Measurements from ENCODE around the gene MYO5B. TPM values are rescaled to one million over a fixed set of nuclear protein-coding genes. Genes with fewer than 3 reads are reported as not detected.

MYO5B gene
- total RNA-seq, 2 experiments from 2014 or later, result not detected

- no TSS peak for BruUV-seq (replicated peaks)
- H3K4me2 ChIP-seq (ENCODE audit: low read length), result no peak overlapping the region
- no peaks in the 10 kb centered on the region for H3K79me2 ChIP-seq (ENCODE audit: insufficient read depth, low read depth, low read length)
- H3K9me3 ChIP-seq (ENCODE audit: low read length), result no peaks in the 10 kb centered on the region
- no peaks in the 10 kb centered on the region for H3K9me2 ChIP-seq (ENCODE audit: insufficient read depth, low read length)
- DNase-seq (ENCODE audit: low spot score), result no peak
- no peak overlapping the region for H2AFZ ChIP-seq (ENCODE audit: low read length)
- no peak overlapping the region for H3K27ac ChIP-seq (ENCODE audit: low read depth, low read length, poor library complexity, severe bottlenecking)
- ChIA-PET CTCF (ENCODE audit: unreplicated experiment) (no interaction called here), POLR2A (interaction anchor here (0.5 kb wide), 1 partner anchor 245 kb away, joined by 5 read pairs; no protein-coding TSS in a partner anchor)
- intact Hi-C loops (cut with micrococcal nuclease; ENCODE audit: unreplicated experiment), result no loop called here
- no peaks in the 10 kb centered on the region for H3K36me3 ChIP-seq (ENCODE audit: insufficient read depth, low read length)
- no peak for TF ChIP-seq EZH2phosphoT487 (IDR thresholded peaks at IDR 0.05; ENCODE audit: borderline replicate concordance, low read depth, low read length)
- TF ChIP-seq, protein P1, sequence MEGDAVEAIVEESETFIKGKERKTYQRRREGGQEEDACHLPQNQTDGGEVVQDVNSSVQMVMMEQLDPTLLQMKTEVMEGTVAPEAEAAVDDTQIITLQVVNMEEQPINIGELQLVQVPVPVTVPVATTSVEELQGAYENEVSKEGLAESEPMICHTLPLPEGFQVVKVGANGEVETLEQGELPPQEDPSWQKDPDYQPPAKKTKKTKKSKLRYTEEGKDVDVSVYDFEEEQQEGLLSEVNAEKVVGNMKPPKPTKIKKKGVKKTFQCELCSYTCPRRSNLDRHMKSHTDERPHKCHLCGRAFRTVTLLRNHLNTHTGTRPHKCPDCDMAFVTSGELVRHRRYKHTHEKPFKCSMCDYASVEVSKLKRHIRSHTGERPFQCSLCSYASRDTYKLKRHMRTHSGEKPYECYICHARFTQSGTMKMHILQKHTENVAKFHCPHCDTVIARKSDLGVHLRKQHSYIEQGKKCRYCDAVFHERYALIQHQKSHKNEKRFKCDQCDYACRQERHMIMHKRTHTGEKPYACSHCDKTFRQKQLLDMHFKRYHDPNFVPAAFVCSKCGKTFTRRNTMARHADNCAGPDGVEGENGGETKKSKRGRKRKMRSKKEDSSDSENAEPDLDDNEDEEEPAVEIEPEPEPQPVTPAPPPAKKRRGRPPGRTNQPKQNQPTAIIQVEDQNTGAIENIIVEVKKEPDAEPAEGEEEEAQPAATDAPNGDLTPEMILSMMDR (conservative IDR thresholded peaks at IDR 0.05; ENCODE audit: low read length), result no peak
- H3K4me1 ChIP-seq (ENCODE audit: insufficient read depth, low read length, poor library complexity, severe bottlenecking), result no peaks in the 10 kb centered on the region
- no peak overlapping the region for H3K4me3 ChIP-seq (ENCODE audit: low read depth, low read length, poor library complexity, severe bottlenecking)
- no peaks in the 10 kb centered on the region for H4K20me1 ChIP-seq (ENCODE audit: insufficient read depth, low read length)
Measured at GRCh38 chr18:49899657-49900330, 295.2 kb downstream of the MYO5B start.

DNA sequence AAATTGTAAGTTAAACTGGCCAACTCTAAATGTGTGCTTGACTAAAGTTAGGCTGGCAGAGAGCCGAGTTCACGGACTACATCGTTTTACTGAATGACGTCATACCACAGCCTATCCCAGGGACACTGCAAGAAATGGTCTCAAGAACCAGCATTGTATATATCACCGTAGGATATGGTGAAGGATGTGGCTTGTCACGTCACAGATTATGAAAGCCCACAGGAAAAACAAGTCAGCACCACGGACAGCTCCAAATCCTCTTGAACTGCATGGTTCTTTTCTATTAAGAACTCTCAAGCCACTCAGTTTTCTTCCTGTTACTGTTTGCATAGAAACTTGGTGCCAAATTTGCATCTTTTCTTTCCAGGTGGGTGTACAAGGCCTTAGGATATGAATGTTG lies 296.5 kb downstream of the MYO5B start:
- H2AFZ ChIP-seq (ENCODE audit: low read length), result no peak overlapping the region
- no peak overlapping the region for H3K27ac ChIP-seq (ENCODE audit: low read depth, low read length, poor library complexity, severe bottlenecking)
- H3K36me3 ChIP-seq (ENCODE audit: insufficient read depth, low read length), result no peaks in the 10 kb centered on the region
- H3K4me2 ChIP-seq (ENCODE audit: low read length), result no peak overlapping the region
- H3K9me3 ChIP-seq (ENCODE audit: low read length), result no peaks in the 10 kb centered on the region
- BruUV-seq (replicated peaks), result no TSS peak
- H4K20me1 ChIP-seq (ENCODE audit: insufficient read depth, low read length), result no peaks in the 10 kb centered on the region
- no peaks in the 10 kb centered on the region for H3K9me2 ChIP-seq (ENCODE audit: insufficient read depth, low read length)
- TF ChIP-seq EZH2phosphoT487 (IDR thresholded peaks at IDR 0.05; ENCODE audit: borderline replicate concordance, low read depth, low read length), result no peak
- TF ChIP-seq, protein P1 (conservative IDR thresholded peaks at IDR 0.05; ENCODE audit: low read length), result no peak
- POLR2A ChIA-PET, result no interaction called here
- H3K4me1 ChIP-seq (ENCODE audit: insufficient read depth, low read length, poor library complexity, severe bottlenecking), result no peaks in the 10 kb centered on the region
- peak; percentile 47 for DNase-seq (ENCODE audit: low spot score)
- CTCF ChIA-PET (ENCODE audit: unreplicated experiment), result no interaction called here
- no peak overlapping the region for H3K4me3 ChIP-seq (ENCODE audit: low read depth, low read length, poor library complexity, severe bottlenecking)
- no peaks in the 10 kb centered on the region for H3K79me2 ChIP-seq (ENCODE audit: insufficient read depth, low read depth, low read length)
- intact Hi-C loops (cut with micrococcal nuclease; ENCODE audit: unreplicated experiment), result no loop called here

DNA sequence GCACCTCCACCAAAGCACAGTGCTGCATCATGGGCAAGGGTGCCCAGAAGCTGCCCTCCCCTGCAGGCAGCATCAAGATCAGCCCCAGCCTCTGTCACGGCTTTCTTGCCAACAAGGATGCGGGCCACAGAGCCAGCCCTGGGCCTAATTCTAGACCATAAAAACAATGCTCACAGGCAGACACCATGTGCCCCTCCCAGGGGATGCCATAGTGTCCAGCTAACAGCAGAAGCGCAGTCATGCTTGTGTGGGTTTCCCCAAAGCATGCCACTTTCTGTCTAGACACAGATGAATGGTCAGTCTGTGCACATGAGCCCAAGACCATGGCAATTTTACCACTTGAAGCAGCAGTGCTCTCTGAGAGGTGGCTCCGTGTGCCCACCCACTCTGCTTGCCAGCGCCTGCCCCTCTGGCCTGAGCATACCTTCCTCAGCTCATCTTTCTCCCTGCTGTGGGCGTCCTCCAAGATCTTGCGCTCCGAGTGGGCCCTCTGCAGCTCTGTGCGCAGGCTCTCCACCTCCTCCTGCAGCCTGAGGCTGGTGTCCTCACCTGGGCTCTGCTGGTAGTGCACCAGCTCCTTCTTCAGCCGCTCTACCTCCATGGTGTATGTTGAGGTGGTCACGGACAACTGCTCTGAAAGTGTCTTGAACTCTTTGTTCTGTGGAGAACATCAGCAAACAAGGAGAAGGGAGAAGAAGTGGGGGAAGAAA lies 300.3 kb downstream of the MYO5B start:
- Histone ChIP-seq H3K4me1 (ENCODE audit: insufficient read depth, low read length, poor library complexity, severe bottlenecking) (no peaks in the 10 kb centered on the region), H3K79me2 (ENCODE audit: insufficient read depth, low read depth, low read length) (no peaks in the 10 kb centered on the region), H3K36me3 (ENCODE audit: insufficient read depth, low read length) (no peaks in the 10 kb centered on the region), H3K4me2 (ENCODE audit: low read length) (no peak overlapping the region), H4K20me1 (ENCODE audit: insufficient read depth, low read length) (no peaks in the 10 kb centered on the region), H3K9me3 (ENCODE audit: low read length) (no peaks in the 10 kb centered on the region), H2AFZ (ENCODE audit: low read length) (no peak overlapping the region), H3K9me2 (ENCODE audit: insufficient read depth, low read length) (no peaks in the 10 kb centered on the region), H3K27ac (ENCODE audit: low read depth, low read length, poor library complexity, severe bottlenecking) (no peak overlapping the region), H3K4me3 (ENCODE audit: low read depth, low read length, poor library complexity, severe bottlenecking) (no peak overlapping the region)
- no TSS peak for BruUV-seq (replicated peaks)
- TF ChIP-seq, protein P1 (conservative IDR thresholded peaks at IDR 0.05; ENCODE audit: low read length), result no peak
- no peak for TF ChIP-seq EZH2phosphoT487 (IDR thresholded peaks at IDR 0.05; ENCODE audit: borderline replicate concordance, low read depth, low read length)
- no peak for DNase-seq (ENCODE audit: low spot score)
- intact Hi-C loops (cut with micrococcal nuclease; ENCODE audit: unreplicated experiment), result no loop called here
- ChIA-PET CTCF (ENCODE audit: unreplicated experiment) (no interaction called here), POLR2A (no interaction called here)
